HG02642 (cell line): ENCODE results near the gene COL5A2.

Experiments used
- ATAC-seq: cut with Tn5 transposase; IDR thresholded peaks from one replicate; pipeline ENCODE4 v1.9.1; 2021; ENCODE audit warnings: mild to moderate bottlenecking; ENCODE audit not compliant: unreplicated experiment, poor library complexity

The COL5A2 gene

DNA sequence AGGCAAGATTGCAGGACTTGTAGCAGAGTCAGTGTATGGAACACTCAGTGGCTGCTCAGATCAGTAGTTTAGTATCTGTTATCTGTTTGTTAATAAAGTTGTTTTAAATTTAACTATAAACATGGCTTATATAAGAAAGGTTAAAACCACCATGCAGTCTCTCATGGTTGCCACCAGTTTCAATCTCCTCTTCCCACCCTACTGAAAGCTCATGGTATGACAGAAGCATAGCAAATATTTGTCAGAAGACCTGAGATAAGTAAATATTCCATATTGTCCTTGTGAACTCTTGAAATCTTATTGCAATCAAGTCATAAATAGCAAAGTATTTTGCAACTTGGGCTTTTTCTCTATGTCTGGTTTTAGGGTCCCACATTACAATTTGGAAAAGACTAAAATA, 2.1 kb upstream of the COL5A2 start:
- ATAC-seq: no peak

DNA sequence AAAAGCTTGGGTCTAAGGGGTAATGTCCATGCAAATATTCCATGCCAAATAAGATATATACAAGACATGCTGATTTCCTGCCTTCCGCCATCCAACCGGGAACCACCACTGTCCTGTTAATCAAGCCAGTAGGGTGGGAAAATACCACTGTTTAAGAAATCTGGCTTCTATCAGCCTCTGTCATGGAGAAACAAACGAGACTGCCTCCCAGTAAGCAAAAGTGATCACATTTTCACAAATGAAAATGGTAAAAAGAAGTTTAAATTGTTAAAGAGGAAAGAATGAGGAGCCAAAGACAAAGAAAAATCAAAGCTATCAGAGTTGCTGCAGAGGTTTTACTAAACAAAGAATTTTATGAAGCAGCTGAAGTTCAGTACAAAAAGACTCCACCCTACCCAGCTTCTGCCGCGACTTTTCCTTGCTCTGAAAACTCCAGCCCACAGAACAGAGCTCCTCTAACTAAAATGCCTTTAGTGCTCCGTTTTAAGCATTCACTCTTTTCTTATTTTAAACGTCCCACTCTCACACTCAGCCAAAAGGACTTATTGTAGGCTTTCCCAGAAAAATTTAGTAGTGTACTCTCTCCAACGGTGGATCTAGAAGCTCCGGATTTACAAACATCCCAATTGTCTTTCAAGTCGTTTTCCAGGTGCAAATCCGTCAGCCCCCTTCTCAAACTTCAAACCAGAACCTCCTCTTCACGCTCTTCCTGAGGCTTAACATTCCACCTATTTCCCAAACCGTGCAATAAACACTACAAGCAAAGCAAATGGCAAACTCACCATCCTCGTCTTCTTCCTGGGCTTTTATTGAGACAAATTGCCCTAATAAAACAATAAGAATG, 613 bp downstream of the COL5A2 start:
- ATAC-seq: no peak

DNA sequence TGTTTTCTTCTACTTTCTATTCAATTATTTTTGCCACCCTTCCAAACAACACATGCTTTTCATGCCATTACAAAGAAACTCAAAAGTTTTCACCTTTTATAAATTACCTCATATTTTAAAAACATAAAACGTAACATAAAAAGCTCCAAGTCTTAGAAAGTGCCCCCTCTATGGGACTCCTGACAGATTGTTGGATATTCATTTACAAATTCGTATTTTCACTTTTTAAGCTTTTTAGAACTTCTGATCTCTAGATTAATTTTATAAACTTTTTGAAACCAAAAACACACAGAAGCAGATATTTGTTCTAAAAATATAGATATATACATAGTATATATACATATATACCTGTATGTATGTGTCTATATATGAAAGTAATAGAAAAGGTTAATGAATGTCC, 1.5 kb downstream of the COL5A2 start:
- no peak for ATAC-seq

DNA sequence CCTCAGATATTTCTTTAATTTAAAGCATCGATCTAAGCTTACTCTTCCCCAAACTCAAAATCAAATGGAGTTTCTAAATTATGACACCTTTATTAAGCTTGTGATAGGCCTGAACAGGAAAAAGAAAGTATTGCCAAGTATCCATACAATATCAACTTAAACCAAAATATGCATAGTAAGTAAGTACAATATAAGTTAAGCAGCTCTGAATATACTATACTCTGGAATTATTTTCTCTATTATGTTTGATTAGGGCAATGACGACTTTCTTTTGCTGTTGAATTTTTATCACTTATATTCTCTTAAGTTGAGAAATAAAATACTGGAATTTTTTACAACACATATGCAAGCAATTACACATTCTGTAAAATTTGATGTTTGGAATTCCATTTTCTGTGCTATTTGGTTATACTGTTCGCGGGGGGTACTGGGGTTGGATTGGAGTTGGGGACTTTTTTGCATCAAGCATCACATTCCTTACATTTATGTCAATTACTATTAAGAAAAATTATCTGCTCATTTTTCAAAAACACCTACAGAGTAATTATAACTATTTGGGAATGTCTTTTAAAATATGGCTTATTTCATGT, 2.2 kb downstream of the COL5A2 start:
- no peak for ATAC-seq

DNA sequence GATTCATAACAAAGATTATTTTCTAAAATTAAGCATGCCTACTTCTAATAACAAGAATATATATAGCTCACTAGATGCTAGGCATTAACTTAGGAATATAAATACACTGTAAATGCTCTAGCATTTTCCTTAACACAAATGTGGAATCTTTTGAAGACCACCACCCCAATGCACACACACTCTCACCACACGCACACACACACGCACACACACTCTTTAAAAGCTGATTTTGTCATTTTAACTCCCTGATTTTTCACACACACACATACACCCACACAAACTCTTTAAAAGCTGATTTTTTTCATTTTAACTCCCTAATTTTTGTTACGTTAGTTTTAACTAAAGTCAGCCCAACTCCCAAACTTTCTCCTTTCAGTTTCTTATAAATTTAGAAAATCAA, 3.0 kb downstream of the COL5A2 start:
- no peak for ATAC-seq

DNA sequence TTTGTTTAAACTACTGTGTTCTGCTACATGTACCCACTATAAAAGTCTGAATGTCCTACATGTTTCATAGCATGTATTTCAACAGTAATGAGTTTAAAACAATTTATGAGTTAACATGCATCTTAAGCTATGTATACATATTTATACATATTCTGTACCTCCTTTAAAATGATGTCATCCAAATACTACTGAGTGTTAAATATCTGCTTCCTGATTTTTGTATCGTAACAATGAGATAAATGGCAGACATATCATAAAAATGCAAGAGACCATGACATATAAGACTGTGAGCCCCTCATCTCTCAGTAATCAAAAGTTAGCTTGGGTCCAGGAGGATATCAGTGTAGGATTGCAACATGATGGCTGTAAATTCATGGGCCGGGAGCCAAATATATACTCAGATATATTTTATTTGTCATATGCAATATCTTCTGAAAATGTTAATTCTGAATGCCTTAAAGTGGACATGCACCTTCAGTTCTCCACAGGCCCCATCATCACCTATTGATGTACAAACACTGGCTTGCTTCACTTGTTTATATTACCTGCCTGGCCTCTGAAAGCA, 3.6 kb downstream of the COL5A2 start:
- ATAC-seq: no peak

DNA sequence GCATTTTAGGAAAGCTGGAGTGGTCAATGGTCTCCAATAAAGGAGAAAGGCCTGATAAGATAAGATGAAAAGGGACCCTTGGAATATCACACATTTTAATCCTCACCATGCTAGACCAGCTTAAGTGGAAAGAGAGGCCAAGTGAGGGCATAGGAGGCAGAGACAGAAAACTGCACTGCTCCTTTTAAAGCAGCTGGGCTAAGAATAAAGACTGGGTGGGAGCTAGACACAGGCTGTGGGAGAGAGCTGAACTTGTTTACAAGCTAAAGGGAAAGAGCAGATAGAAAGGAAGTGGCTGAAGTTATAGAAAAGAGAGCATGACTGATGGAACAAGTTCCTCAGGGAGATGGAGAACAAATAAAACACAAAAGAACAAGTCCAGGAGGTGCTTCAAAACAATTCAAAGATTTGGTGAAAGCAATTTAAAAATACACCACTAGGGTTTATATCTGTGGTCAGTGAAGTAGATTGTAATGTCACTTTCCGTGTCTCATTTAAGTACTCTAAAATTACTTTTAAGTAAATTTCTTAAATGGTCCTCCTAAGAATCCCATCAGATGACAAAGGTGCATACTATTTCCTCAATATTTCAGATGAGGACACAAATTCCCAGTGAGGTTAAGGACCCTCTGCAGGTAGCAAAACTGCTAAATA, 7.5 kb downstream of the COL5A2 start:
- ATAC-seq: no peak

DNA sequence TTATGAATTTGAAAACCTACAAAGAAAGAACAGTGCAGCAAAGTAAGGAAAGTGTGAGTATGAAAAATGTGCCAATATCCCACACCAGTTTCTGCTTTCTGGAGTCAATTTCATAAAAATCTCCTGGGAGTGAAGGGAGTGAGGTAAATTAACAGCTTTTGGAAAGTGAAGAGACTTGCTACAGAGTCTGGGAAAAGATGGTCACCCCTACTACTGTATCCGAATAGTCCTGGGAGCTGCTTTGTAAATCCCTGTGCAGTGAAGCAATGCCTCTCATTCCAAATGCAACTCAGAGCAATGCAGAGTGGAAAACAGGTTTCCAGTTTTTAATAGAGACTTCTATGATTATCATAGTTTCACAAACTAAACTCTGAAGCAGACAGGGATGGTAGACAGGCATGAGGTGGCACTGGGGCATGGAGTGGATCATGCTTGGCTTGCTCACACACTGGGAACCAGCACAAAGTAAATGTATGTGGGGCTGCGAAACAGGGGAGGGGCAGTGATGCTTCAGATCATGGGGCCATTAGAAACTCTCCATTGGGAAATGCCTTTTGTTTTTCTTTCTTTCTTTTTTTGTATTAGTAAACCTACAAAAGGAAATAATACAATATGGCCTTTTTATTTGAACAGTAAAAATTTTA, 10.6 kb downstream of the COL5A2 start:
- no peak for ATAC-seq

DNA sequence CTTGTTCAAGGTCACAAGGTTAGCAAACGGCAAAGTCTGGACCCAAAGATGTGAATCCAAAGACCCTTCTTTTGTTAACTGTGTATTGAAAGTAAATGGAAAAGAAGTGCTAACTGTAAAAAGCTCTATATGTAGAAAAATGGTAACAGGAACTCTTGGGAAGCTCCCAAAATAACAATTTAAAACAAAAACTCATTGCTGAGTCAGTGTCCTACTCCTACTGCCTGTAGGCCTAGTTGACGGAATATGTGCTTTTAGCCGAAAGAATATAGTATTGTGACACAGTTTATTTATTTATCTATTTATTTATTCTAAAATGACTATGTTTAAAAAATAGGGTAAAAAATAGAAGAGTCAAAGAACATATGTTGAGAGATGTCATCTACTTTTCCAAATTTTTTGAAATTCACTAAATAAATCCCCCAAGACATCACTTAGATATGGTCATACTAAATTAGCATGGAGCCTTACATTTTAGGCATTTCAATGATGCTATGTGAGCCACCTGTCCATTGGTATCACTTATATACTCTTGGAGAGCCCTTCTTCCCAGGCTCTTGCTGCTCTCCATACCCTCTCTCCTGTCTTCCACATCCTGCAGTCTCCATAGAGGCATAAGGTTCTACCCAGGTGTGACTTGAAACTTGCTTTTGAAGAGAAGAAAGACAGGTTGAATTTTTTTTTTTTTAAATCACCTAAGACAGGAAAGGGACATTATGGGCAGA, 13.7 kb downstream of the COL5A2 start:
- ATAC-seq: no peak

DNA sequence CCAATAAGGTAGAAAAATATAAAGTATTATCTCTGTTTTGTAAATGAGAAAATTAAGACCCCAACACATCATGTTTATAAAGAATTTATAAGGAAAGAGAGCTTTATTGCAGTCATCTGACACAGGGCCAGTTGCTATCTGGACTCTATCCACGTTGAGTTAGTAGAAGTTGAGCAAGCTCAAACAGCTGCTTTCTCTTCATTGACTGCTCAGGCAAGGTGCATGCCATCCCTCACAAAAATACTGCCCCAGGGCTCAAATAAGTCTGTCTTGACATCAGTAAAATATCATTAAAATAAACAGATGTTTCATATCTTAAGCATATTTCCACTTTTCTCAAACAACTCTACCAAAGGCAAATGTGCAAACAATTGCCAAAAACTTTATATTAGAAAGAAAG, 14.8 kb downstream of the COL5A2 start:
- ATAC-seq: no peak

DNA sequence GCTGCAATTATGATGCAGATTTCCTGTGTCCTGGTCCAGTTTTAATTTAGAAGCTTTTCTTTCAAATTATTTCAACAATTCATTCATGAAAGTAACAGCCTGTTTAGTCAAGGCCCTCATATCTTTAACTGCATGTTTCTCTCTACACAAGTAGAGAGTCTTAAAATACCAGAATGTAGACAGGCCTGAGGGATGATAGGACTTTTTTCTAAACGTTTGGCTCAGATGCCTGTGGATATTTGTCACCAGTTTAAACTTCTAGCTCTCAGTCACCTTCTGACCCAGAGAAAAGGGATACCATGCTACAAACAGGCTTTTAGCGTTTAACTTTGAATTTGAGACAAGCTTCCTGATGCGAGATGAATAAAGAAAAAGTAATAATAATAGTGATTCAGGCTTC, 15.7 kb downstream of the COL5A2 start:
- ATAC-seq: no peak

DNA sequence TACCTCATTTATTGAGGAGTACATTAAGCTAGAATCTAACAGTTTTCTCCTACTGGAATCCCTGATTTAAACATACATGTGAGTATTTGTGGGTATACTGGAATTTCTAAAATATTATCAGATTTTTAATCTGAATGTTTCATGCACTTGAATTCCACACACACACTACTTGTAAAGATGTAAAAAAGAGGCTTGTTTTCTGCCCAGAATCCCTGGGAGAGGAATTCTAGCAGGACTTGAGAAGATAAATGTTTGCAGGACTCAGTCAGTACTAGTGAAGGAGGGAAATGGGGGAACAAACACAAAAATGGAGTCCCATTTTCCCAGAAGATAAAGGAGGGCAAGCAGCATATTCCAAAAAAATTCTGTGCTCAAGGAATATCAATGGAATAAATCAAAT, 17.0 kb downstream of the COL5A2 start:
- no peak for ATAC-seq

DNA sequence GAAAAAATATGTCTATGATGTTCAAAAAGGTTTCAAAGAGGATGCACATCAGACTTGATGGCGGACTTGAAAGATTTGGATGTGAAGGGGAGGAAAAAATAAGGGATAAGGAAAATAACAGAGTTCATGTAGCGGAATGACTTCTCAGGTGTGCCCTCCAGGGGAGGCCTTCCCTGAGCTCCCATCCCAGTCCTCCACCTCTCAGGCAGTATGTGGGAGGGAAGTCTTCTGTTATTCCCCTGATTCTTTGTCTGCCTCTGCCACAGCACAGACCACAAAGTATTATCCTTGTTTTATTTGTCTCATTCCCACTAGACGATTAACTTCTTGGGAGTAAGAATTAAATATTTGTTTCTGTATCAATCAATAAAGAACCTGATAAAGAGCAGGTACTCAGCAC, 17.7 kb downstream of the COL5A2 start:
- no peak for ATAC-seq

DNA sequence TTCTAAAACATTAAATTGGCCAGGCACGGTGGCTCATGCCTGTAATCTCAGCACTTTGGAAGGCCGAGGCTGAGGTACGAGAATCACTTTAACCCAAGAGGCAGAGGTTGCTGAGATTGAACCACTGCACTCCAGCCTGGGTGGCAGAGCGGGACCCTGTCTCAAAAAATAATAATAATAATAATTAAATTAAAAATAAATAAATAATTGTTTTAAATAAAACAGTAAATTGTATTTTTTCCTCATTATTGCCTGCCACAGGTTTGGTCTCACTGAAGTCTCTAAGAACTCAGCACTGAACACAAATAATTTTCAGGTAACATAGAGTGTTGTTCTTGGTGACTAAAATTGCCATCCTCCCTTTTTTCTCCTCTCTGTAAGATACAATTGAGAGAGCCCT, 19.8 kb downstream of the COL5A2 start:
- no peak for ATAC-seq

DNA sequence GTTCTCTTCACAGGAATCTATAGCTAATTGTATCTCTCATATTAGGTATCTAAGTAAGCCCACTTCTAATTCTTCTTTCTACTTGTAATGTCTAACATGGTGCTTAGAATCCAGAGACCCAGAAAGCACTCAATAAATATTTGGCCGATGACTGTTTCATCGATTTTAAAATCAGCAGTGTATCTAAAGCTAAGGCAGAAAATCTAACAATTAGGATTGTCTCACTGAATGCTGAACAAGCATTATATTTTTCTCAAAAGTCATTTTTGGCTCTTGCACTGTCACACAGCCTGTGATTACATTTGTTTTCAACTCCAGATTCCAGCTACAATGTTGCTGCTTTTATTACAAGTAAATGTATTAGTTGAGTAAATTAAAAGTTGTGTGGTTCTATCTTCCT, 20.3 kb downstream of the COL5A2 start:
- no peak for ATAC-seq

DNA sequence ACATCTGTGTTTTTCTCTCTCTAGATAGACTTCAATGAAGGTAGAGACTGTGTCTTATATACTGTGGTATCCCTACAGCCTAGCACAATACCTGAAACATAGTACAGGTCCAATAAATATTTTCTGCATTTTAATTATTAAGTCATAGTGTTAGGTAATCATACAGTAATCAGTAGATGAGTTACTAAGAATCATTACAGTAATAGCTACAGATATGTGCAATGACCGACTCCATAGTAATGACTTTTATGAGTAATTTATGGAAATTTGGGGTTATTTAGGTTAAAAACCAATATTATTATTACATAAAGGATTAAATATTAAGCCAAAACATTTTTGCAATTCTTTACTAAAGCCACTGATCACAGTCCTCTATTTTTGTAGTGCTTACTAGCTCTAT, 21.6 kb downstream of the COL5A2 start:
- no peak for ATAC-seq

DNA sequence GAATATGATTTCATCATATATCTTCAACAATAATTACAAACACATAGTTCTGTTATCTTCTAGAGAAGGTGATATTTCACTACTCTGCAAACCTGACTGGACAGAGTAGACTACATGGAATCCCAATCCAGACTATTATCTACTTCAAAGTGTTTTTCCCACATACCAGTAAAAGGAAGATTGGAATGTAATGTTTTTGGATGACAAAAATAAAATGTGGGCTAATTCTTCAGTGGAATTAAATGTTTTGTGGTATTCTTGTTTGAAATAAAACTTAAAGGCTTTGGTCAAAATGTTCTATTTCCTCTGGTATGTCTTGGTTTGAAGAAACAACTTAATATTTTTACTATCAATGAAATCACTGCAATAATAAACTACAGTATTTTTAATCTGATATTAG, 22.1 kb downstream of the COL5A2 start:
- ATAC-seq: no peak

DNA sequence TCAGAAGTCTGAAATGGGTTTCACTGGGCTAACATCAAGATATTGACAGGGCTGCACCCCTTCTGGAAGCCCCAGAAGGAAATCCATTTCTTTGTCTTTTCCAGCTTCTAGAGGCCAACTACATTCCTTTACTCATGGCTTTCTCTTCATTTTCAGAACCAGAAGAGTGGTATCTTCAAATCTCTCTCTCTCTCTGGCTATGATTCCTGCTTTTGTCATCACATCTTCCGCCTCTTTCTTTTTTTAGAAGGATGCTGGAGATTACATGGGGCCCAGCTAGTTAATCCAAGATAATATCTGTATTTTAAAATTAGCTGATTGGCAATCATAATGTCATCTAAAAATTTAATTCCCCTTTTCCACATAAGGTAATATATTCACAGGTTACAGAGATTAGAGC, 23.8 kb downstream of the COL5A2 start:
- ATAC-seq: no peak

DNA sequence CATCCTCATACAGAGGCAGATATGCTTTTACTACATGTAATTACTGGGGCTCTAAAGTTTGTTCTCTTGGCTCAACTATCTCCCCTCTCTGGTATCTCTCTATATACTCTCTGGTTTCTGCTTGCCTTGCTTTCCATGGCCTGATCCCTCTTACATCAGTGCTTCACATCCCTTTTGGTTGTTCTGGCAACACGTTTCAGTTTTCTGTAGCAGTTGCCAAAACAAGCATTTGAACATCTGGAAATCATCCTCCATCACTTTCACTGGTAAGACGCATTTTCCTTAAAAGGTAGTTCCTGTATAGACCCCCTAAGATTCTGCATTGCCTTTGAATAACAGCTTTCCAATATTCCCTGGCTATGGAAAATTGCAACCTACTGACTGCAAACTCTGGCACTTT, 25.9 kb downstream of the COL5A2 start:
- no peak for ATAC-seq

DNA sequence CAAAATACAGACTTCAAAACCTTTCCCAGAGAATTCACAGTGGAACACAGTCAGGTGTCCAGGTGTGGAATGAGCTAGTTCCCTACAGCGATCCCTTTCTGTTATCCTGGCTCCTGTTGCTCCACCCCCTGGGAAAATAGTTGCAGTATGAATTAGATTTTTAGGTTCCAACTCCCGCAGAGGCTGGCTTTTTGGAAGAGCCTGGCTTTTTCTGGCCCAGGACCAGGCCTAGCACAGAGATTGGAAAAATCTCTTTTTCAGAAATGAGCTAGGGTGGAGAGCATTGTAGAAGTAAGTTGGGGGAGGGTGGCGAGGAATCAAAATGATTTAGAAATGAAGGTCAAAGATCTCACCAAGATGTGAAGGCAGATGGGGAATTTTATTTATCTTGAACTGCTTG, 27.1 kb downstream of the COL5A2 start:
- ATAC-seq: no peak
